Stomach (tissue), 9 donors: ENCODE results near the gene MRPS35. TPM values are rescaled to one million over a fixed set of nuclear protein-coding genes. Genes with fewer than 3 reads are reported as not detected.

Experiments used
- DNase-seq, 2 donors: peaks; one replicate each; pipeline versions ENCODE4 v3.0.0 to v3.0.0-alpha.2; 2013 to 2019
- H3K27ac ChIP-seq, 5 donors: fragments of 200-600 bp in 4 of 5; sonication (generic) in 4 of 5; one replicate each; pipeline ENCODE4 v1.5.1; 2013 to 2019; ENCODE audit warnings: mild to moderate bottlenecking in 1 of 5, moderate library complexity in 1 of 5
- H3K27me3 ChIP-seq, 3 donors: fragments of 200-600 bp; sonication (generic); one replicate each; pipeline ENCODE4 v1.5.1; 2017 to 2019; ENCODE audit warnings: mixed run types in 1 of 3
- H3K36me3 ChIP-seq, 4 donors: fragments of 200-600 bp; sonication (generic); 1 replicate in 3 of 4; 2 replicates in 1 of 4; pipeline ENCODE4 v1.5.1; 2016 to 2019
- H3K4me1 ChIP-seq, 4 donors: fragments of 200-600 bp; sonication (generic); one replicate each; pipeline ENCODE4 v1.5.1; 2016 to 2019
- H3K4me3 ChIP-seq, 4 donors: fragments of 200-600 bp; sonication (generic) in 3 of 4; one replicate each; pipeline ENCODE4 v1.5.1; 2016 to 2019; ENCODE audit warnings: mild to moderate bottlenecking in 1 of 4
- H3K9me3 ChIP-seq, 4 donors: fragments of 200-600 bp; sonication (generic); one replicate each; pipeline ENCODE4 v1.5.1; 2016 to 2019
- EP300 ChIP-seq: sonication (generic); formaldehyde crosslinking; IDR thresholded peaks from one replicate; pipeline ENCODE4 v1.6.1; 2017; ENCODE audit warnings: antibody characterized with exemption
- POLR2A ChIP-seq, 4 donors: fragments of 450-650 bp; IDR thresholded peaks; one replicate each; pipeline ENCODE4 v1.6.1; 2016; ENCODE audit warnings: antibody characterized with exemption in 4 of 4, control low read depth in 2 of 4, mild to moderate bottlenecking in 1 of 4, moderate library complexity in 1 of 4
- POLR2AphosphoS5 ChIP-seq, 3 donors: sonication (generic); formaldehyde crosslinking; IDR thresholded peaks; one replicate each; pipeline ENCODE4 v1.6.1; 2016; ENCODE audit warnings: antibody characterized with exemption in 3 of 3
- WGBS, 5 donors: extraction: QIAGEN DNeasy Blood & Tissue Kit in 3 of 5; methylation state at CpG; one replicate each; pipeline versions ENCODE4 v1.1.5 to v1.1.7; 2013 to 2018; 5-methylcytosine and 5-hydroxymethylcytosine counted together
- intact Hi-C: fragments of 100-400 bp; cut with DNase I; formaldehyde crosslinking; loops from one replicate; pipeline ENCODE4 v1.15.1; 2023; ENCODE audit warnings: low total_unique reads
- polyA plus RNA-seq, 3 donors: library from polyadenylated mRNA; stranded (reverse); fragments of 200-250 nt; gene quantifications; one replicate each; pipeline ENCODE4 v1.2.3, GENCODE V29; 2013
- total RNA-seq, 5 donors: library from RNA; depleted of rRNA; stranded (reverse); fragments of >200 nt; gene quantifications; one replicate each; pipeline versions ENCODE4 v1.1.0 to v1.2.3, GENCODE V29; 2014 to 2016
- TF ChIP-seq, protein P1 (sequence below), 7 experiments: fragments of 450-650 bp in 4 of 7; fragments of 200-600 bp in 3 of 7; sonication (generic) in 3 of 7; IDR thresholded peaks; one replicate each; pipeline ENCODE4 v1.5.1; 2016 to 2019; ENCODE audit warnings: antibody characterized with exemption in 7 of 7, control low read depth in 2 of 7, mild to moderate bottlenecking in 1 of 7
- donor health status: healthy with polysubstance abuse.
- donor health status: Bipolar disorder and iron deficiency.
- donor health status: healthy.

The MRPS35 gene
- total and polyA plus RNA-seq, 8 donors = 9.8 to 71.6 (median 35.9) TPM

GRCh38 chr12:27751386-27752047 is 40.9 kb downstream of the MRPS35 start:
- TF ChIP-seq EP300 (no peak), POLR2AphosphoS5 (IDR thresholded peaks at IDR 0.05) (peak in 2 of 3 donors; percentile 41 to 53)
- Histone ChIP-seq H3K27ac (peak overlapping the region in 4 of 5 donors; percentile 32 to 44 (median 40)), H3K4me3 (no peak overlapping the region), H3K4me1 (peaks cover 0 to 26% (median 9%) of the 10 kb centered on the region in 4 donors), H3K27me3 (no peaks in the 10 kb centered on the region), H3K36me3 (peaks cover 8 to 30% (median 19%) of the 10 kb centered on the region in 4 donors), H3K9me3 (no peaks in the 10 kb centered on the region)
- intact Hi-C loops = no loop called here
- WGBS, 5 donors = 69 to 83% (median 75%) methylated on average over 14 to 15 of the region's 15 CpGs
- DNase-seq = peak; percentile 52 to 73

DNA sequence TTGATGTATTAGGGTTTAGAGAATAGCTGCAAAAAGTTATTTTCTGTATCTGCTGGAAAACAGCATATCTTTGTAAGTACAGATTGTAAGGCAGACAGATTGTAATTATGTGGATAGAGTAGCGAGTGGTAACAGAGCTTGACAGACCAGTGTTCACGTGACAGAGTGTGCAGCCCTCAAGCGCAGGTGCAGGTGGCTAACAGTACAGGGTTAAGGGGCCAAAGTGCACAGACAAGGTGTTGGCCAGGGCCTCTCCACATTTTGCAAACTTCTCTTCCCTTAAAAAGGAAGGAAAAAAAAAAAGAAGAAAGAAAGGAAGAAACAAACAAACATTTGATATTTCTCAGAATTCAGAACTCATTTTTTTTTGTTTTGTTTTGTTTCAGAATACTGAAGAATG is 44.2 kb downstream of the MRPS35 start:
- H3K9me3 ChIP-seq = no peaks in the 10 kb centered on the region
- peak in 1 of 2 donors; percentile 34 for DNase-seq
- peaks cover 8 to 35% (median 28%) of the 10 kb centered on the region in 4 donors for H3K36me3 ChIP-seq
- WGBS, 5 donors = 60 to 81% (median 73%) methylated on average over 3 of the region's 3 CpGs
- H3K27me3 ChIP-seq = no peaks in the 10 kb centered on the region
- no peak overlapping the region for H3K27ac ChIP-seq
- no peak overlapping the region for H3K4me3 ChIP-seq
- TF ChIP-seq POLR2A (IDR thresholded peaks at IDR 0.05) = no peak
- TF ChIP-seq, protein P1, sequence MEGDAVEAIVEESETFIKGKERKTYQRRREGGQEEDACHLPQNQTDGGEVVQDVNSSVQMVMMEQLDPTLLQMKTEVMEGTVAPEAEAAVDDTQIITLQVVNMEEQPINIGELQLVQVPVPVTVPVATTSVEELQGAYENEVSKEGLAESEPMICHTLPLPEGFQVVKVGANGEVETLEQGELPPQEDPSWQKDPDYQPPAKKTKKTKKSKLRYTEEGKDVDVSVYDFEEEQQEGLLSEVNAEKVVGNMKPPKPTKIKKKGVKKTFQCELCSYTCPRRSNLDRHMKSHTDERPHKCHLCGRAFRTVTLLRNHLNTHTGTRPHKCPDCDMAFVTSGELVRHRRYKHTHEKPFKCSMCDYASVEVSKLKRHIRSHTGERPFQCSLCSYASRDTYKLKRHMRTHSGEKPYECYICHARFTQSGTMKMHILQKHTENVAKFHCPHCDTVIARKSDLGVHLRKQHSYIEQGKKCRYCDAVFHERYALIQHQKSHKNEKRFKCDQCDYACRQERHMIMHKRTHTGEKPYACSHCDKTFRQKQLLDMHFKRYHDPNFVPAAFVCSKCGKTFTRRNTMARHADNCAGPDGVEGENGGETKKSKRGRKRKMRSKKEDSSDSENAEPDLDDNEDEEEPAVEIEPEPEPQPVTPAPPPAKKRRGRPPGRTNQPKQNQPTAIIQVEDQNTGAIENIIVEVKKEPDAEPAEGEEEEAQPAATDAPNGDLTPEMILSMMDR (IDR thresholded peaks at IDR 0.05) = no peak
- no peak for TF ChIP-seq EP300
- no peak for TF ChIP-seq POLR2AphosphoS5 (IDR thresholded peaks at IDR 0.05)
- intact Hi-C loops = no loop called here
- H3K4me1 ChIP-seq = peaks cover 0 to 4% (median 0%) of the 10 kb centered on the region in 4 donors

DNA sequence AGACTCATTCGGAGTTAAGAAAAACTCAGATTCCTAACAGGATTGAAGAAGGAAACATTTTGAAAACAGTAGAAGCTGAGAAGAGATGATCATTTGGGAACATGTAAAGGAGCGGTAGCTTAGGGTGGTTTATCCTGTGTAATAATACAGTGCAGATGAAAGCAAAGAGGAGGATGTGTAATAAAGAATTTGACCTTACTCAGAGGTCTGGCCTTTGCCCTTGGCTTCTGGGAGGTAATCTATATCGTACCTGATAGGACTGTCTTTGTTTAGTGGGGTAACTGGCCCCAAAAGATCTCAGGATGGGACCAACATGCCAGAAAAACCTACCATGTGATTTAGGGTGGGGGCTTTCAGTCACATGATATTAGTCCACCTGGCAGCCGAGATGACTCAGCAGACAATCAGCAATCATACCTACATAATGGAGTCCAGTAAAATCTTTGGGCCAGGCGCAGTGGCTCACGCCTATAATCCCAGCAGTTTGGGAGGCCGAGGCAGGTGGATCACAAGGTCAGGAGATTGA is 46.1 kb downstream of the MRPS35 start:
- intact Hi-C loops = no loop called here
- Histone ChIP-seq H3K4me3 (no peak overlapping the region), H3K27me3 (no peaks in the 10 kb centered on the region), H3K9me3 (no peaks in the 10 kb centered on the region), H3K4me1 (no peaks in the 10 kb centered on the region), H3K27ac (no peak overlapping the region), H3K36me3 (peaks cover 8 to 36% (median 26%) of the 10 kb centered on the region in 4 donors)
- no peak for TF ChIP-seq POLR2A (IDR thresholded peaks at IDR 0.05)
- TF ChIP-seq, protein P1 (IDR thresholded peaks at IDR 0.05) = no peak
- no peak for TF ChIP-seq POLR2AphosphoS5 (IDR thresholded peaks at IDR 0.05)
- TF ChIP-seq EP300 = no peak
- DNase-seq = no peak
- 89 to 97% (median 93%) methylated on average over 7 of the region's 7 CpGs for WGBS, 5 donors

GRCh38 chr12:27762757-27763156 is 52.1 kb downstream of the MRPS35 start:
- DNase-seq = no peak
- Histone ChIP-seq H3K4me3 (no peak overlapping the region), H3K27me3 (no peaks in the 10 kb centered on the region), H3K36me3 (peaks cover 0 to 11% (median 0%) of the 10 kb centered on the region in 4 donors), H3K4me1 (no peaks in the 10 kb centered on the region), H3K9me3 (no peaks in the 10 kb centered on the region), H3K27ac (no peak overlapping the region)
- 85 to 93% (median 90%) methylated on average over 2 of the region's 2 CpGs for WGBS, 5 donors
- intact Hi-C loops = no loop called here
- TF ChIP-seq POLR2AphosphoS5 (IDR thresholded peaks at IDR 0.05) (no peak), EP300 (no peak), POLR2A (IDR thresholded peaks at IDR 0.05) (no peak)
- TF ChIP-seq, protein P1 (IDR thresholded peaks at IDR 0.05) = no peak

DNA sequence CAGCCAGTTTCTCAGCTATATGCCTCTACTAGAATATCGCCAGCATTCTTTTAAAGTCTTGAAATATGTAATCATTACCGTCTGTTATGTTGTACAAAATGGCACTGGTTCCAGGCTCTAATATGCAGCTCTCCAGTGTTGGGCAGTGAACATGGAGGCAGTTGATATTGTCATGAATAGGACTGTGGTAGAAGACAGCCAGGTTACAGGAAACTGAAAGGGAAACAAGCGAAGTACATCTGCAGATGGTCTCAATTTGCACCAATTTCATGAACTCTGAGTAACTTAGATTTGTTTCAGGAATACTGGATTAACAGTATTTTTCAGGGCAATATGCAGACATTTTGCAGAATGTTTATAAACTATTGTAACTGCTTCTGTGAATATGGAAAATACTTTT is 56.0 kb downstream of the MRPS35 start:
- Histone ChIP-seq H3K27me3 (no peaks in the 10 kb centered on the region), H3K9me3 (no peaks in the 10 kb centered on the region), H3K27ac (no peak overlapping the region), H3K36me3 (peaks cover 0 to 5% (median 0%) of the 10 kb centered on the region in 4 donors), H3K4me3 (no peak overlapping the region), H3K4me1 (no peaks in the 10 kb centered on the region)
- no peak for DNase-seq
- intact Hi-C loops = no loop called here
- no peak for TF ChIP-seq POLR2A (IDR thresholded peaks at IDR 0.05)
- no peak for TF ChIP-seq EP300
- TF ChIP-seq POLR2AphosphoS5 (IDR thresholded peaks at IDR 0.05) = no peak
- TF ChIP-seq, protein P1 (IDR thresholded peaks at IDR 0.05) = no peak
- WGBS, 5 donors = 90 to 94% (median 92%) methylated on average over 3 of the region's 3 CpGs
